GM12873 (cell line): ENCODE results near the gene FBLN1.

Source experiments
- TF ChIP-seq, protein P1 (sequence below): IDR thresholded peaks from 2 replicates; pipeline ENCODE4 v1.5.1; 2012; ENCODE audit warnings: low read depth, mild to moderate bottlenecking, moderate library complexity, low read length, control low read depth; ENCODE audit not compliant: insufficient read depth; ENCODE audit errors: missing control alignments

Gene FBLN1

DNA sequence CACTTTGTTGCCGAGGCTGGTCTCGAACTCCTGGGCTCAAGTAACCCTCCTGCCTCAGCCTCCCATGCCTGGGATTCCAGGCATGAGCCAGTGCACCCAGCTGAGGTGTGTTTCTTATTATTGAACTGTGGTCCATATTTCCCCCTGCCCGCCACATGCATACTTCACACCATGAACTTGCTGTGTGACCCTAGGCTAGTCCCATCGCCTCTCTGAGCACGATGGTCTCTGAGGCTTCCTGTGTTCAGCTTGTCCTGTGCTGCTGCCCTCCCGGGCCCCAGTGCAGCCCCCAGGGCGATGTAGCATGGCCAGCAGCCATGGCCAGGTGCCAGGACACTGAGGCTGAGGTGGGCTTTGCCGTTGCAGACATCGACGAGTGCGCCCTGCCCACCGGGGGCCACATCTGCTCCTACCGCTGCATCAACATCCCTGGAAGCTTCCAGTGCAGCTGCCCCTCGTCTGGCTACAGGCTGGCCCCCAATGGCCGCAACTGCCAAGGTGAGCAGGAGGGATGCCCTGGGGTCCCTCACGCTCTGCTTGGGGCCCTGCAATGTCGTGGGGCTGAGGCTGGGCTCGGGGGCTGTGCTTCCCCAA lies 45.7 kb downstream of the FBLN1 start:
- TF ChIP-seq, protein P1, sequence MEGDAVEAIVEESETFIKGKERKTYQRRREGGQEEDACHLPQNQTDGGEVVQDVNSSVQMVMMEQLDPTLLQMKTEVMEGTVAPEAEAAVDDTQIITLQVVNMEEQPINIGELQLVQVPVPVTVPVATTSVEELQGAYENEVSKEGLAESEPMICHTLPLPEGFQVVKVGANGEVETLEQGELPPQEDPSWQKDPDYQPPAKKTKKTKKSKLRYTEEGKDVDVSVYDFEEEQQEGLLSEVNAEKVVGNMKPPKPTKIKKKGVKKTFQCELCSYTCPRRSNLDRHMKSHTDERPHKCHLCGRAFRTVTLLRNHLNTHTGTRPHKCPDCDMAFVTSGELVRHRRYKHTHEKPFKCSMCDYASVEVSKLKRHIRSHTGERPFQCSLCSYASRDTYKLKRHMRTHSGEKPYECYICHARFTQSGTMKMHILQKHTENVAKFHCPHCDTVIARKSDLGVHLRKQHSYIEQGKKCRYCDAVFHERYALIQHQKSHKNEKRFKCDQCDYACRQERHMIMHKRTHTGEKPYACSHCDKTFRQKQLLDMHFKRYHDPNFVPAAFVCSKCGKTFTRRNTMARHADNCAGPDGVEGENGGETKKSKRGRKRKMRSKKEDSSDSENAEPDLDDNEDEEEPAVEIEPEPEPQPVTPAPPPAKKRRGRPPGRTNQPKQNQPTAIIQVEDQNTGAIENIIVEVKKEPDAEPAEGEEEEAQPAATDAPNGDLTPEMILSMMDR = no peak

DNA sequence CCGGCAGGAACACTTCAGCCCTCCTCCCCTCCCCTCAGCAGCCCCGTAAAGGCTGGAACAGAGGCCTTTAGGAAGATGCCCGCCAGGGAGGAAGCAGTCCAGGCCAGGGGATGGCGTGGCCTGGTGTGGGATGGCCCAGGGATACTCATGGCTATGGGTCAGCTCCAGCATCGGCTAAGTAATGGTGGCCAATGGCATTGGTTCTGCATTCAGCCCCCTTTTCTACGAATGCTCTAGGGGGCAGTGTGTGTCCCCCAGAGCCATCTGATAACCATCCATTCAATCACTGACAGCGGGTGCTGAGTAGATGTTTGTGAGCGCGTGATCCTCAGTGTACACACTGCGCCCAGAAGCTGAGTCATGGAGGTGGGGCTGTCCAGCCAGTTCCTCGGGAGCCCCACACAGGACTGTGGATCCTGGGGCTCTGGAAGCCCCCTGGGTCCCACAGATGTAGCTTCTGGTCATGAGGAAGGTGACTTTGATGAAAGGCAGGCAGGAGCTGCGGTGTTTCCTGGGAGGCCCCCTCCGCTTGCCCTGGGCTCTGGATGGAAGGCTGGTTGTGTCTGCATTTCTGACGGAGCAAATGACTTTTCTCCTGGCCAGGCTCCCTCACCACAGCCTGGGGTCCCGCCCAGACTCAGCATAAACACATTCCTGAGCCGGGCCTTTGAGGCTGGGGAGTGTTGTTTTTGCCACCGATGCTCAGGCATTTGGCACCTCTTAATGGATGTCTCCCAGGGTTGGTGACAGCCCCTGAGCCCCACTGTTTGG lies 46.5 kb downstream of the FBLN1 start:
- TF ChIP-seq, protein P1 = peak; percentile 19

DNA sequence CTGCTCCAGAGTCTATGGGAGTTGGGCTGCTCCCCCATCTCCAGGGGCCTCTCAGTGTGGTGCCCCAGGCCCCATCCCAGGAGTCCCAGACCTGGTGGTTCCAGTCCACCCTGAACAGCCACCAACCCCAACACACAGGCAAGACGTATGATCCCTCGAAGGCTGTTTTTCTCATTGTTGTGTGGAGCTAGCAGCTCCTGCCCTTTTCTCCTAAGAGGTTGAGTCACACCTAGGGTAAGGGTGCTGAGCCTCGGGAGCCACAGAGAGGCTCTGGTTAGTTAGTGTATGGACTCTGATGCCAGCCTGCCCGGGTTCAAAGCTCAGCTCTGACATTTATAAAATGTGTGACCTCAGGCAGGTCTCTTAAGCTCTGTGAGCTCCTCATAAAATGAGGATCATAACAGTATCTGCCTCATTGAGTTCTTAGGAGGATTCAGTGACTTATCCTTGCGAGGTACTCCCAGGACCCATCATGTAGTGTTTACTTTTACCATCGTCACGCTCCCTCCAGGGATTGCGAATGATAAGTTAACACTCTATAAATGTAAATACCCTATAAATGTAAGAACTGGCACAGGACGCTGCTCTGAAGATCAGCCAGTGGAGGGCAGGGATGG lies 47.2 kb downstream of the FBLN1 start:
- TF ChIP-seq, protein P1 = no peak

DNA sequence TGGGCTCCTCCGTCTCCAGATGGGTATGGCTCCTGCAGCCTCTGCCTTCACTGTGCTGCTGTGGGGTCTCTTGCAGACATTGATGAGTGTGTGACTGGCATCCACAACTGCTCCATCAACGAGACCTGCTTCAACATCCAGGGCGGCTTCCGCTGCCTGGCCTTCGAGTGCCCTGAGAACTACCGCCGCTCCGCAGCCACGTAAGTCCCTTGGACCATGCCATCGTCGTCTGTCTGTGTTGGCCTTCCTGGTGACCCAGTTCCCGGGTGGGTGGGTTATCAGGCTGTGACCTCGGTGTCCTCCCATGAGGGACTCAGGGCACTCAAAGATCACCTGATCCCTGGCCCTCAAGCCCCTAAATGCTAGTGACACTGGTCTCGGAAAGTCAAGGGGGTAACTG lies 47.7 kb downstream of the FBLN1 start:
- TF ChIP-seq, protein P1 = no peak

DNA sequence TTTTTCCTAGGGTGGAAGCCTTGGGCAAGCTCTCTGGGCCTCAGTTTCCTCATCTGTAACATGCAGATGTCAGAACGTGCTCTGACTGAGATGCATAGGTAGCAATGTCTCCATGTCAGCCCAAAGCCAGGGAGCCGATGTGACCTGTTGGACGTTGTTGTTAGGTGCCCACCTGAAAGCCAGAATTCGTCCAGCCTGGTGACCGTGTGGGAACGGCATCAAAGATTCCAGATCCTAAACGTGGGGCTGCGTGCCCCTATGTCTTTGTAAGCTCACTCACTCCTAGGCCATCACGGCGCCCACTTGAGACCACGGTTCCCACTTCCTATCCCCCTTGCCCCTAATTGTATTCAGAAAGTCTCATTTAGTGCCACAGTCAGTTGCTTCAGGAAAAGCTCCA lies 48.2 kb downstream of the FBLN1 start:
- TF ChIP-seq, protein P1 = no peak

DNA sequence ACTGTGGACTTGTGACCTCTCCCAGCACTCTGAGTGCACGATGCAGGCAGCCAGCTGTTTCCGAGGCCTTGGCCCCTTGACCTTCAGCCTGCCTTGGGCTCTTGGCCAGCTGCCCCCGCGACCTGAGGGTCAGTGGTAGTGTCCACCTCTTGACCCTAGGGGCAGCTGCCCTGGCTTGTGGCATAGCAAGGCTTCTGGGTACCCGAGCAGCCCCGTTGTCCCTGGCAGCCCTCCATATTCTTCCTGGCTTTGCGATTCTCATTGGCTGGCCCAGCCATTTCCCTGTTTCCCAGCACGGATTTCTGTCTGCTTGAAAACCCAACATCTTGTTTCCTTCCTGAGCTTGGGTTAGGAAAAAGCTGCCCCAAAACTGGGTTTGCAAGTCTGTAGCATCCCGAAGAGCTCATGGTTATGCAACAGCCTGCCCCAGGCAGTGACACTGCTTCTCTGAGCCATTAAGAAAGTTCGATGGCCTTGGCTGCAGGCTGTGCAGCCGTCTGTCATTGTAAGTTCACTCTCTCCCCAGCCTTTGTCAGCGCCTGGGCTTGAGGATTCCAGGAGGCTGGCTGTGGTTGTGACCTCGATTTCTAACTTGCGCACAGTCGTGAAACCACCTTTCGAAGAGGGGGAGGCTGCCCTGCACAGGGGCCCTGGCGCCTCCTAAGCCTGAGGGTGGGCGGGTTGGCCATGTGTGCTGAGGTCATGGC lies 48.8 kb downstream of the FBLN1 start:
- TF ChIP-seq, protein P1 = no peak

DNA sequence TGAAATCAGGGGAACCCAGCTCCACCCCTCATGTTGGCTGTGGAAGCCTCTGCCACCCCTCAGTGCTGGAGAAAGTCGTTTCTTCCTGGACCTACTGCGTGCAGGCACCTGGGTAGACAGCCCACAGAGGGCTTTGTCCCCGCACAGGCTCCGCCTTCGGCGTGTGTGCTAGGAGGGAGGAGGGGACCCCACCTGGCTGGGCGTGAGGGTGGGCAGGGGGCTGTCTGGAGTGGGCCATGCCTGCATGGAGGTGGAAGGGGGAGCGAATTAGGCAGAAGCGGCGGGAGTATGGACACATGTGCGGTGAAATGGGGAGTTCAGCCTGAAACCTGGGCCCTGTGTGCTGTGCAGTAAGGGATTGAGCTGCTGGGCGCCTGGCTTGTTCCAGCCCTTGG lies 49.3 kb downstream of the FBLN1 start:
- TF ChIP-seq, protein P1 = no peak
